CD4-positive, alpha-beta T cell treated with Interleukin-21 for 1 hour (primary cell): ENCODE measurements around the gene ASPG.

ENCODE experiments used
- DNase-seq: peaks from one replicate; pipeline ENCODE4 v3.0.0-alpha.2; 2020

The ASPG gene

GRCh38 chr14:104107101-104107581 lies 21.6 kb downstream of the ASPG start:
- DNase-seq = no peak

GRCh38 chr14:104107611-104108569 lies 22.4 kb downstream of the ASPG start:
- no peak for DNase-seq

- DNase-seq = no peak
Measured at GRCh38 chr14:104108570-104109541, 23.4 kb downstream of the ASPG start.

GRCh38 chr14:104109731-104110361 lies 24.3 kb downstream of the ASPG start:
- DNase-seq = no peak

- DNase-seq = no peak
Measured at GRCh38 chr14:104110491-104111209, 25.1 kb downstream of the ASPG start.

GRCh38 chr14:104111301-104112112 lies 26.0 kb downstream of the ASPG start:
- DNase-seq = no peak

GRCh38 chr14:104112113-104112505 lies 26.6 kb downstream of the ASPG start:
- no peak for DNase-seq

GRCh38 chr14:104112609-104113571 lies 27.4 kb downstream of the ASPG start:
- no peak for DNase-seq

- no peak for DNase-seq
Measured at GRCh38 chr14:104113631-104114420, 28.3 kb downstream of the ASPG start.

GRCh38 chr14:104114421-104115130 lies 29.1 kb downstream of the ASPG start:
- DNase-seq = no peak

GRCh38 chr14:104115131-104115600 lies 29.7 kb downstream of the ASPG start:
- no peak for DNase-seq

- DNase-seq = no peak
Measured at GRCh38 chr14:104115691-104116287, 30.3 kb downstream of the ASPG start.

GRCh38 chr14:104116288-104116755 lies 30.8 kb downstream of the ASPG start:
- DNase-seq = no peak

- DNase-seq = no peak
Measured at GRCh38 chr14:104116756-104117340, 31.3 kb downstream of the ASPG start.

- DNase-seq = no peak
Measured at GRCh38 chr14:104117341-104118005, 32.0 kb downstream of the ASPG start.

- no peak for DNase-seq
Measured at GRCh38 chr14:104118006-104118844, 32.7 kb downstream of the ASPG start.
